ENCODE results near the gene RELCH.
"Not testable (repeated sequence)": the region's sequence is repeated elsewhere in the genome, so short reads cannot be mapped to it uniquely, and the experiment has no call there.

RELCH gene, protein sequence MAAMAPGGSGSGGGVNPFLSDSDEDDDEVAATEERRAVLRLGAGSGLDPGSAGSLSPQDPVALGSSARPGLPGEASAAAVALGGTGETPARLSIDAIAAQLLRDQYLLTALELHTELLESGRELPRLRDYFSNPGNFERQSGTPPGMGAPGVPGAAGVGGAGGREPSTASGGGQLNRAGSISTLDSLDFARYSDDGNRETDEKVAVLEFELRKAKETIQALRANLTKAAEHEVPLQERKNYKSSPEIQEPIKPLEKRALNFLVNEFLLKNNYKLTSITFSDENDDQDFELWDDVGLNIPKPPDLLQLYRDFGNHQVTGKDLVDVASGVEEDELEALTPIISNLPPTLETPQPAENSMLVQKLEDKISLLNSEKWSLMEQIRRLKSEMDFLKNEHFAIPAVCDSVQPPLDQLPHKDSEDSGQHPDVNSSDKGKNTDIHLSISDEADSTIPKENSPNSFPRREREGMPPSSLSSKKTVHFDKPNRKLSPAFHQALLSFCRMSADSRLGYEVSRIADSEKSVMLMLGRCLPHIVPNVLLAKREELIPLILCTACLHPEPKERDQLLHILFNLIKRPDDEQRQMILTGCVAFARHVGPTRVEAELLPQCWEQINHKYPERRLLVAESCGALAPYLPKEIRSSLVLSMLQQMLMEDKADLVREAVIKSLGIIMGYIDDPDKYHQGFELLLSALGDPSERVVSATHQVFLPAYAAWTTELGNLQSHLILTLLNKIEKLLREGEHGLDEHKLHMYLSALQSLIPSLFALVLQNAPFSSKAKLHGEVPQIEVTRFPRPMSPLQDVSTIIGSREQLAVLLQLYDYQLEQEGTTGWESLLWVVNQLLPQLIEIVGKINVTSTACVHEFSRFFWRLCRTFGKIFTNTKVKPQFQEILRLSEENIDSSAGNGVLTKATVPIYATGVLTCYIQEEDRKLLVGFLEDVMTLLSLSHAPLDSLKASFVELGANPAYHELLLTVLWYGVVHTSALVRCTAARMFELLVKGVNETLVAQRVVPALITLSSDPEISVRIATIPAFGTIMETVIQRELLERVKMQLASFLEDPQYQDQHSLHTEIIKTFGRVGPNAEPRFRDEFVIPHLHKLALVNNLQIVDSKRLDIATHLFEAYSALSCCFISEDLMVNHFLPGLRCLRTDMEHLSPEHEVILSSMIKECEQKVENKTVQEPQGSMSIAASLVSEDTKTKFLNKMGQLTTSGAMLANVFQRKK
- 98.5 to 145 (median 122) reads per million in 4 experiments for total RNA-seq

DNA sequence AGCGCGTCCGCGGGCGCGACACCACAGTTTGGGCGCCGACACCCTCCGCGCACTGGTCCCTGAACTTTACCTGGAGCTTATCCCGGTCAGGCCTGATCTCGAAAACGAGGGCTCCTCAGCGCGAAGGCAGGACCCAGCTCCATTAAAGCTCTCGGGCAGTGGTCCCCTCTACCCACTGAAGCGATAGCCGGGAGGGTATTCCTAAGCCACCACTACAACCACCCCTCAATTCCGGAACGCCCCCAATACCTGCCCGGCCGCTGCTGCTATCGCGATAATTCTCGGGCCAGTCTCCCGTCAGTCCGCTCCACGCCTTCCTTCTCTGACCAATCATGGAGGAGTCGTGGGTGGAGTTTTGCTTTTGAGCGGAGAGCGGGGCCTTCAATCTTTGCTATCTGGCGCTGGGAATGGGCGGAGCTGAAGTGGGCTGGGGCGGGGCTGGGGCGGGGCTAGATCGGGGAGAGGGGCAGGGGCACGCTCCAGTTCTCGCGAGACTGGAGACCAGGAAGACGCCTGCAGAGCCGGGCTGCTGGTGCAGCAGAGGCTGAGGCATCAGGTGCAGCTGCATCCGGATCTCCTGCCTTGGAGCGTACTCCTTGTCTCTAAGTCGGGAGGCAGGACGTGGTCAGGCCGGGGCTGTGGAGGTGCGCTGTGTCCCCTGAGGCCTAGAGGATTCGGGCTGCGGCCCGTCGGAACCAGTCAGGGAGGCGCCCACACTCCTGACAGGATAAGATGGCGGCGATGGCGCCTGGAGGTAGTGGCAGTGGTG, at the start of gene RELCH, which contains the start of gene PIGN:
Gene RELCH (plus strand): TSS at position 482 of the 769 bp plus-strand sequence. CDS start 251 bp downstream, at position 733.
Gene PIGN (minus strand): TSS at position 283 of the 769 bp plus-strand sequence. CDS start 25,703 bp downstream, outside the sequence.
- peak; percentile 97 for DNase-seq

DNA sequence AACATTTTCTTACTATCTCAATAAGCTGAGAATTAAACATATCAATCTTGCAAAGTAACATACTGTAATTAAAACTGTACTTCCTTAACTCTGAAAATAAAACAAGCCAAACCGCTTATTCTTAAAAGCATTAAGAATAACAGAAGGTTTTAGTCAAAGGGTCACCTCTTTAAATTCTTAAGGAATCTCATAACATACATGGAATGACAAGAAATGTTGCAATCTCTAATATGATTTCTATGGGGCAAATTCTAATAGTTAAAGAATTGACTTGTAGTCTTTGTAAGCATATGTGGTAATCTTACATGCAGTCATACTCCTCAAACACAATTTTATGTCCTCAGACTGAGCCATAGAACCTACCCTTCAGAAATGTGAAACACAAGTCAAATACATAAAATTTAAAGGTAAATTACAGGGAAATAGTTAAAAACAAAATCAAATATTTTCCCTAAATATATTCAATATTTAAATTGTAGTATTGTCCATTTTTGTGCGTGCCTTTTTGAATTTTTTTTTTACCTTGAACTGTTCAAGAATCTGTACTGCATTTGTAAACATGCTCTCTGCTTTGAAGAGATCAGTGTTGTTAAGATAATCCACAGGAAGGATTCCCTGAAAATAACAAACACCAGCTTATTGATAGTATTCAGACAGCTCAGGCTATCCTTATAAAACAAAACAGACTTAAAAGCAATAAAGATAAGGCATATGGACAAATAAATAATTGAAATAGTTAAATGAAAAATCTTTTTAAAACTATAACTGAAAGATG, 48.4 kb upstream of the RELCH start:
- DNase-seq, result no peak

DNA sequence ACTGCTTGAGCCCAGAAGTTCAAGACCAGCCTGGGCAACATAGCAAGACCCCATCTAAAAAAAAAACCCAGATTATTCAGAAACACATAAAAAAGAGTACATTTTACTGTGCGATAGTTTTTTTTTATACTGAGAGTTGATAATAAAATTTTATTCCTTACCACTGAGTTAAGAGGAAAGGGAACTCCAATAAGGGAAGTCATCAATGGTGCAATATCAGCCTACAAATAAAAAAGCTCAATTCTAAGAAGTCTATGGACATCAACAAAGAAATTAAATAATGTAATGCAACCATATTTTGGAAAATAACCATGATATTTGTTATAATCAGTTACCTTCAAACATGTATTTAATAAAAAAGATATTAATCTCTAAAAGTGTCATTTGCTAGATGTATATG, 46.8 kb upstream of the RELCH start:
- DNase-seq, result no peak

DNA sequence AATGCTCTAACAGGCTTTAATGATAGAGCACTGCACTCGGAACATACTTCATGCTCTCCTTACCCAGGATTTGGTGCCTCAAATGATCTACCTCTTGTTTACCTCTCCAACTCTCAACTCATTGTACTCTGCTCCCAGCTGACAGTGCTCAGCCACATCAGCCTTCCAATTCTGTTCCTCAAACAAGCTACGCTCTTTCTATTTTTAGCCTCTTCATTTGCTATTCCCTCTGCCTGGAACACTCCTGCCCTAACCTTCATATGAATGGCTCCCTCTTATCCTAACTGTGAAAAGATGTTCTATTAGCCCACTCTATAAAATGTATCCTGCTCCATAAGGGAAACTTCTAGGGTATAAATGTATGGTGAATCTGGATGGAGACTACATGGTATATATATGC, 42.7 kb upstream of the RELCH start:
- DNase-seq, result no peak

DNA sequence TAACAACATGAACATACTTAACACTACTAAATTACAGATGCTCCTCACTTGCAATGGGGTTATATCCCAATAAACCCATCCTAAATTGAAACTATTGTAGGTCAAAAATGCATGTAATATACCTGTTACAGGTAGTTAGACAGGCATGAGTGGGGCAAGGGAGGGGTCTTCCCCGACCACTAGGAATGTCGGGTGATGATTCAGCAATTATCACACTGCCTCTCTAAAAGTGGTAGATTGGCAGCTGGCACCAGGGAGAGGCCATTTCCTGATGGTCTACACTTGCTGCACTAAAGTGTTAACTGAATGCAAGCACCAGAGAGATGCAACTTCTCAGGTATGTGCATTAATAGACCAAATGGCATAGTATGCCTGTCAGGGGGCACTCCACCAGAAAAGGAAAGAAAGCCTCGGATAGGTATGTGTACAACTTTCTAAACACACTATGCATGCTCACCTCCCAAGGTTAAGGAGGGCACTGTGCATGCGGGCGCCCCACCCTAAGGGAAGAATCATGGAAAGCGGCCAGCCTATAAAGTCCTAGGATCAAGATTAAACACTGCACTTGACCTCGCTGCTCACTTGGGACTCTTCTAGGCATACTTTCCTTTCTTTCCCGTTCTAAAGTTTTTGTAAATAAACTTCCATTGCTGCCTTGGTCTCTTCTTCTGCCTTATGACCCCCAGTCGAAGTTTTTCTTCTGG, 35.8 kb upstream of the RELCH start:
- DNase-seq, result no peak

DNA sequence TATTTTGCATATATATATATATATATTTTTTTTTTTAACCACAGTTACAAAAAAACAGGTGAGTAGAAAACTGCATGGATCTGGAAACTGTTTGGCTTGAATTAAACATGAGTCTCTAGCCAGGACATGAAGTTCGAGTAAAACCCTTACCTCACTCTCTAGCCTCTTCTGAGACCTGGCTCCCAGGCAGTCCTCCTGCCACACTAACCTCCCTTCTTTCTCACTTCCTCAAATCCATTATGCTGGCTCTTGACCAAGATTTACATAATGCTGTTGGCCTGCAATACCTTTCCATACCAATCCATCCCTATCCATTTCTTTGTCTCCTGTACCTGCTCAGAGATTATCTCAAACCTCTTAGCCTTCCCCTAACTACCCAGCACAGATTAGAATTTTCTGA, 34.2 kb upstream of the RELCH start:
- no peak for DNase-seq

DNA sequence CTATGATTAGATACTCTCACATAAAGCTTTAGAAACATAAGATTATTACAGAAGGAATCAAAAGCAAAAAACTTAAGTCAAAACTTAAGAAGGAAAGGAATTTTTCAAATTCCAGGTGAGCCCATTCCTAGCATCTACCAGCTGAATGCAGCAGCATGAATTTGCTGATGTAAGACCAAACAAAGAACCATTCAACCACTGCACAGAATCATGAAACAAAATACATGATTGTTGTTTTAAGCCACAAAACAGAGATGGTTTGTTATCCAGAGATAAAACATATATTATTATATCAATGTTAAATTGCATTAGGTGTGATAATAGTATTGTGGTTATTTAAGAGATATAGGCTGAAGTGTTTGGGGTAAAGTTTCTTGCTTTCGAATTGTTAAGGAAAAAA, 29.2 kb upstream of the RELCH start:
- no peak for DNase-seq

DNA sequence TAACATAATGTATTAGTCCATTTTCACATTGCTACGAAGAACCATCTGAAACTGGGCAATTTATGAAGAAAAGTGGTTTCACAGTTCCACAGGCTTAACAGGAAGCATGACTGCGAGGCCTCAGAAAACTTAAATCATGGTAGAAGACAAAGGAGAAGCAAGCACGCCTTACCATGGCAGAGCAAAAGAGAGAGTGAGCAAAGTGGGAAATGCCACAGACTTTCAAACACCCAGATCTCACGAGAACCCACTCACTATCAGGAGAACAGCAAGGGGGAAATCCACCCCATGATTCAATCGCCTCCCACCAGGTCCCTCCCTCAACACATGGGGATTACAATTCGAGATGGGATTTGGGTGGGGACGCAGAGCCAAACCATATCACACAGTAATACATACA, 22.7 kb upstream of the RELCH start:
- no peak for DNase-seq

DNA sequence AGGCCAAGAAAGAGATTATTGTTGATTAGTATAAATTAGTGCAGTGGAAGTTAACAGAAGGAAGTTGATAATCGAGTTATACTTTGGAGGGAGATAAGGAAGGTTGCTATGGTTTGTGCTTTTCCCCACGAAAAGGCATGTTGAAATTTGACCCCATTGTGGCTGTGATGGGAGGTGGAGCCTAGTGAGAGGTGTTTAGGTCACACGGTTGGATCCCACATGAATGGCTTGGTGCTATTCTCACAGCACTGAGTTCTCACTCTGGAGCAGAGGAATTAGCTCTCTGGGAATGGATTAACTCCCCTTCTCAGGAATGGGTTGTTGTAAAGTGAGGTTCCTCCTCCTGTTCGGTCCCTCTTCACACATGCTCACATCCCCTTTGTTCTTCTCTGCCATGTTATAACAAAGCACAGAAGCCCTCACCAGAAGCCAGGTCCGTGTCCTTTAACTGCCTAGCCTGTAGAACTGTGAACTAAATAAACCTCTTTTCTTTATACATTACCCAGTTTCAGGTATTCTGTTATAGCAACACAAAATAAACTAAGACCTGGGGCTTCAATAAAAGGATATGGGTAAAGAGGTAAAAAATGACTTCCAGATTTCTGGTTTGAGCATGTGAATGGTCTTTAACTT, 22.1 kb upstream of the RELCH start:
- DNase-seq, result no peak

DNA sequence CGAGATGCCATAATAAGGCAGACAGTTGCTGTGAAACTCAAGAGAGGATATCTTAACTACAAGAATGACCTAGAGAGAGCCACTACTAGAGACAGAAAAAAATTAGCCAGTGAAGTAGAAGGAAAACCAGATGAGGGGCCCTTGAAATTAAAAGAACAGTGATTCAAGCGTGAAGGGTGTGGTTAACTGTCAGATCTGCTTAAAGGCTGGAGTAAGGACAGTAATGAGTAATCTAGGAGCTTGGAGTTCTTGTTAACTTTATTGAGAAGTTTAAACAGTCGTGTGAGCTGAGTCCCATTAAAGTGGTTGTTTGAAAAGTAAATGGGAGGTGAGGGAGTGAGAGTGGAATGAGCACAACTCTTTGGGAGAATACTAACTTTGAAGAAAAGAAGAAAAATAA, 21.5 kb upstream of the RELCH start:
- no peak for DNase-seq

DNA sequence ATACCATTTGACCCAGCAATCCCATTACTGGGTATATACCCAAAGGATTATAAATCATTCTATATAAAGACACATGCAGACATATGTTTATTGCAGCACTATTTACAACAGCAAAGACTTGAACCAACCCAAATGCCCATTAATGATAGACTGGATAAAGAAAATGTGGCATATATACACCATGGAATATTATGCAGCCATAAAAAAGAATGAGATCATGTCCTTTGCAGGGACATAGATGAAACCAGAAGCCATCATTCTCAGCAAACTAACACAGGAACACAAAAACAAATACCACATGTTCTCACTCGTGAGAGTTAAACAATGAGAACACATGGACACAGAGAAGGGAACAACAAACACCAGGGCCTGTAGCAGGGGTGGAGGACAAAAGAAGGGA, 20.5 kb upstream of the RELCH start:
- DNase-seq, result not testable (repeated sequence)

DNA sequence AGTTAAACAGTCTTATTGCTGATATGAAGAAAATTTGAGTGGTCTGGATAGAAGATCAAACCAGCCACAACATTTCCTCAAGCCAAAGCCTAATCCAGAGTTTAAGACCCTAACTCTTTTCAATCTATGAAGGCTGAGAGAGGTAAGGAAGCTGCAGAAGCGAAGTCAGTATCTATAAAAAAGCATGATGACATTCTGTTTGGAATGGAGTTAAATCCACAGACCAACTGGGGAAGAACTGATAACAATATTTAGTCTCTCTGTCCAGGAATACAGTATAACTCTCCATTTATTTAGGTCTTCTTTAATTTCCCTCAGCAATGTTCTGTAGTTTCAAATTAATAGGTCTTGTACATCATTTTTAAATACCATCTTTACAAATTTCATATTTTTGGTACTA, 16.2 kb upstream of the RELCH start:
- DNase-seq, result no peak

DNA sequence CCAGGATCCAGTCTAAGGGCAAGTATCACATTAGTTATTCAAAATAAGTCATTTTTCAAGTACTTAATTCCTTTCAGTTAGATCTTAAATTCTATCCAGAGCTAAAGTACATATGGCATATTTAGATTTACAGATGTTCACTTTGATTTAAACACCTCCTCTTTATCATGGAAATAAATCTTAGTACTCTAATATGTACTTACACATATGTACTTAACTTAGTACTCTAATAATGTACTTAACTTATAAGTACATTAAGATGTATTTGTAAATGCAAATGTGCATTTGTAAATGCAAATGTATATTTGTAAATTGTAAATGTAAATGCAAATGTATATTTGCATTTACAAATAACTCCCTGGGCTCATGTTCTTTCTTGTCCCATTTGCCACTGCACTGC, 14.8 kb upstream of the RELCH start:
- DNase-seq, result no peak

DNA sequence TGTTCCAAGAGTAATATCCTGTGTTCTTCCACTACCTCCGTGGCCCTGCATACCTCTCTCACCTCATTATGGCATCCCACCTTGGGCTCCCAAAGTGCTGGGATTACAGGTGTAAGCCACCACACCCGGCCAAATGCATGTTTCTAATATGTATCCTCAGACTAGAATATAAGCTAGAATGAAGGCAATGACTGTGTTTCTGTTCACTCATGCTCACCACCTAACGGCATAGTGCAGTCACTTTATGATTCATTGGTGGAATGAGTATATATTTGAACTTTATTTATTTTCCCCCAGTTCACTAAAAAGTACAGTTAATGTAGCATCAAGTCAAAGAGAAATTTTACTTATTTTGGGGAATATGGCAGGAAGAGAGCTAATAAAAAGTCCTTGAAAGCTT, 11.5 kb upstream of the RELCH start:
- no peak for DNase-seq

DNA sequence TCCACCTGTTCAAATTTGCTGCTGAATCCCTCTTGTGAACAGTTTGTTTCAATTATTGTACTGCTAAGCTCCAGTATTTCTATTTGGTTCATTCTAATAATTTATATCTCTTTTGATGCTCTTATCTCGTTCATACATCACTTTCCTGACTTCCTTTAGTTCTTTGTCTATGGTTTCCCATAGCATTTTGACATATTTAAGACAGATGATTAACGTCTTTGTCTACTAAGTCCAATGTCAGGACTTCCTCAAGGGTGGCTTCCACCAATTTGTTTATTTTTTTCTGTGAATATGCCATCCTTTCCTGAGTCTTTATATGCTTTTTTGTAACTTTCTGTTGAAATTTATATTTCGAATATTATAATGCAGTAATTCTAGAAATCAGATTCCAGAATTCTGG, 9.8 kb upstream of the RELCH start:
- DNase-seq, result no peak

DNA sequence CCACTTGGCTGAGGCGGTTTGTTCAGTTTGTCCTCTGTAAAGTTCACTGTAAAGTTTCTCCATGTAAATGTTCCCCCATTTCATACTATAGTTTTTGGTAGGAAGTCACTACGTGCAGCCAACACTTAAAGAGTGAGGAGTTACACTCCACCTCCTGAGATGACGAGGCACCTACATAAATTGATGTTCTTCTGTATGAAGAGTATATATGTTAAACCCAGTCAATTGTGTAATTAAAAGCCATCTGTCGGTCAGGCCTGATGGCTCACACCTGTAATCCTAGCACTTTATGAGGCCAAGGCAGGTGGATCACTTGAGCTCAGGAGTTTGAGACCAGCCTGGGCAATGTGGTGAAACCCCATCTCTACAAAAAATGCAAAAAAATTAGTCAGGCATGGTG, 7.8 kb upstream of the RELCH start:
- no peak for DNase-seq

DNA sequence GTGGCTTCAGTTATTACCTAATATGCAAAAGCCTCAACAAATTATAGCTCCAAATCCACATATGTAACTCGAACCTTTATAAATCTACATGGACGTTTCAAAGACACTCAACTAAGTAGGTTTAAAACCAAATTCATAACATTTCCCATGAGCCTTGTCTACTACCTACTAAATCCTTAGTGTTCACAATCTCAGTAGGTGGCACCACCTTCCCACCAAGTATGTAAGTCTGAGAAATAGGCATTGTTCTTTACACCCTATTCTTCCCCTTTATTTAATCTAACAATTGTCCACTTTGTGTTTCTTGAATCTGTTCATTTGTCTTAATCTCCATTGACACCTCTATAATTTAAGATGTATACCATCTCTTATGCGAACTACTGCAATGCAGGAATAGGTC, 4.8 kb upstream of the RELCH start:
- no peak for DNase-seq

DNA sequence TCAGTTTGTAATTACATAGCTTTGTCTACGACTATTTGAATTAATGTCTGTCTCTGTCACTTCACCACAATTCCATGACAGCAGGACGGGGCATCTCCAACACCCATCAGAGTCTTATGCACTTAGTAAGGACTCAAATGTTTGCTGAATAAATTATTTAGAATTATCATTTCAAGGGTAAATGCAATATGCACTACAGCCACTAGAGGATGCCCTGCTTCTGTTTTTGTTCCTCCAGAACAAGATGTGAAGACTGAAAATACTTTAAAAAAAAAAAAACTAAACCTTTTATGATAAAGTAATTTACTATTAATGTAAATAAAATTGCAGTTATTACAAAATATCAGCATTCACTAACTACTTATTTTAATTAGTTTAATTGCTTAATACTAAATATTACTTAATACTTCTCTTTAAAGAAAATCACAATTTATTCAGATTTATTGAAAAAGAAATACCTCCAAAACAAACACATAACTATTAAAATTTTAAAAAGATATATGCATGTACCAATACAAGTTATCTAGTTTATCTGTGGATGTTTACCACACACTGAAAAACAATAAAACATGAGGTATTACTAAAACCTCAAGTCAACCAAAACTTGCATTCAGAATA, 3.4 kb upstream of the RELCH start:
- DNase-seq, result peak; percentile 2

DNA sequence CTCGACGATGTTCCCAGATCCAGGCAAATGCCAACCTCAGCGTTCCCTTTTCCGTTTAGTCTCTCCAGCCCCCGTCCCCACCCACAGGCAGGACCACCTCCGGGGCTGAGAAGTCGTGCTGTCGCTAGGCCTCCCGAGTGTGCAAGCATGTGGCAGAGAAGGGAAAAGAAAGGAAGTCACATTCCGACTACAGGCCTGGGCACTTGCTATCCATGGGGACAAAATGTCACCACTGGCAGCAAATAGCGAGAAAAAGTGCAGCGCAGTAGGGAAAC, 619 bp upstream of the RELCH start:
- no peak for DNase-seq
